Nephron (organoid): Measurements from ENCODE around the gene KRTAP10-8.
"Not testable (repeated sequence)": the region's sequence is repeated elsewhere in the genome, so short reads cannot be mapped to it uniquely, and the experiment has no call there.

Experiments
- H3K27ac Mint-ChIP-seq, 3 experiments: 2 replicates each; pipeline ENCODE4 v1.8.0; 2020; ENCODE audit warnings: mixed read lengths in 3 of 3, mild to moderate bottlenecking in 2 of 3, moderate library complexity in 1 of 3
- H3K27me3 Mint-ChIP-seq: 2 replicates; pipeline ENCODE4 v1.8.0; 2021; ENCODE audit warnings: low read depth, mild to moderate bottlenecking, moderate library complexity, mixed read lengths
- H3K36me3 Mint-ChIP-seq: 2 replicates; pipeline ENCODE4 v1.8.0; 2020; ENCODE audit warnings: low read depth, mixed read lengths
- H3K4me1 Mint-ChIP-seq: 2 replicates; pipeline ENCODE4 v1.8.0; 2020; ENCODE audit warnings: mixed read lengths
- H3K4me3 Mint-ChIP-seq, 3 experiments: 2 replicates each; pipeline ENCODE4 v1.8.0; 2020; ENCODE audit warnings: mild to moderate bottlenecking in 3 of 3, mixed read lengths in 3 of 3, moderate library complexity in 2 of 3
- H3K9me3 Mint-ChIP-seq: 2 replicates; pipeline ENCODE4 v1.8.0; 2020; ENCODE audit warnings: mixed read lengths
- TF ChIP-seq, protein P1 (sequence below), 3 experiments: fragments of 200-600 bp; sonication (generic); IDR thresholded peaks; one replicate each; pipeline ENCODE4 v1.5.0; 2021; ENCODE audit warnings: antibody characterized with exemption in 3 of 3; ENCODE audit not compliant: unreplicated experiment in 3 of 3

Gene KRTAP10-8

GRCh38 chr21:44639331-44639655, 27.4 kb downstream of the KRTAP10-8 start:
- no peaks in the 10 kb centered on the region for H3K4me1 Mint-ChIP-seq
- H3K4me3 Mint-ChIP-seq: no peak overlapping the region
- TF ChIP-seq, protein P1, sequence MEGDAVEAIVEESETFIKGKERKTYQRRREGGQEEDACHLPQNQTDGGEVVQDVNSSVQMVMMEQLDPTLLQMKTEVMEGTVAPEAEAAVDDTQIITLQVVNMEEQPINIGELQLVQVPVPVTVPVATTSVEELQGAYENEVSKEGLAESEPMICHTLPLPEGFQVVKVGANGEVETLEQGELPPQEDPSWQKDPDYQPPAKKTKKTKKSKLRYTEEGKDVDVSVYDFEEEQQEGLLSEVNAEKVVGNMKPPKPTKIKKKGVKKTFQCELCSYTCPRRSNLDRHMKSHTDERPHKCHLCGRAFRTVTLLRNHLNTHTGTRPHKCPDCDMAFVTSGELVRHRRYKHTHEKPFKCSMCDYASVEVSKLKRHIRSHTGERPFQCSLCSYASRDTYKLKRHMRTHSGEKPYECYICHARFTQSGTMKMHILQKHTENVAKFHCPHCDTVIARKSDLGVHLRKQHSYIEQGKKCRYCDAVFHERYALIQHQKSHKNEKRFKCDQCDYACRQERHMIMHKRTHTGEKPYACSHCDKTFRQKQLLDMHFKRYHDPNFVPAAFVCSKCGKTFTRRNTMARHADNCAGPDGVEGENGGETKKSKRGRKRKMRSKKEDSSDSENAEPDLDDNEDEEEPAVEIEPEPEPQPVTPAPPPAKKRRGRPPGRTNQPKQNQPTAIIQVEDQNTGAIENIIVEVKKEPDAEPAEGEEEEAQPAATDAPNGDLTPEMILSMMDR (IDR thresholded peaks at IDR 0.05; ENCODE audit: unreplicated experiment in 3 of 3): no peak
- H3K27me3 Mint-ChIP-seq: peaks cover 13% of the 10 kb centered on the region
- no peaks in the 10 kb centered on the region for H3K36me3 Mint-ChIP-seq
- H3K9me3 Mint-ChIP-seq: peaks cover 40% of the 10 kb centered on the region
- no peak overlapping the region for H3K27ac Mint-ChIP-seq

DNA sequence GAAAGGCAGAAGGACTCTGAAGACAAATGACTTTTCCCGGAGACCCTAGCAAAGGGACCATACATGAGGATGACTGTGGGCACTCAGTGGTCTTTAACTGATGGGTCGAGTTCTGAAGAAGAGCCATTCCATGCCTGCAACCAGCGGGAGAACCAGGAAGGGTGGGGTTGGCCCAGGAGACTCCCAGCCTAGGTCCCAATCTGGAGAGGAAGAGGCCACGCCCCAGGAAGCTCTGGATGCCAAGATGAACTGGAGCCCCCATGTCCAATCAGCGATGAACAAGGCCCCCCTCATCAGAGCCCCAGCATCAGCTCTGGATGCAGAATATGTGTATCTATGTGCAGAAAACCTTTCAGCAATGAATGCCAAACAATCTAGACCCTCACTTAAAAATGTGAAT, 28.9 kb downstream of the KRTAP10-8 start:
- Mint-ChIP-seq H3K4me3 (no peak overlapping the region), H3K4me1 (no peaks in the 10 kb centered on the region), H3K27me3 (peaks cover 9% of the 10 kb centered on the region), H3K36me3 (peaks cover 8% of the 10 kb centered on the region), H3K9me3 (peaks cover 47% of the 10 kb centered on the region), H3K27ac (no peak overlapping the region)
- TF ChIP-seq, protein P1 (IDR thresholded peaks at IDR 0.05; ENCODE audit: unreplicated experiment in 3 of 3): no peak

DNA sequence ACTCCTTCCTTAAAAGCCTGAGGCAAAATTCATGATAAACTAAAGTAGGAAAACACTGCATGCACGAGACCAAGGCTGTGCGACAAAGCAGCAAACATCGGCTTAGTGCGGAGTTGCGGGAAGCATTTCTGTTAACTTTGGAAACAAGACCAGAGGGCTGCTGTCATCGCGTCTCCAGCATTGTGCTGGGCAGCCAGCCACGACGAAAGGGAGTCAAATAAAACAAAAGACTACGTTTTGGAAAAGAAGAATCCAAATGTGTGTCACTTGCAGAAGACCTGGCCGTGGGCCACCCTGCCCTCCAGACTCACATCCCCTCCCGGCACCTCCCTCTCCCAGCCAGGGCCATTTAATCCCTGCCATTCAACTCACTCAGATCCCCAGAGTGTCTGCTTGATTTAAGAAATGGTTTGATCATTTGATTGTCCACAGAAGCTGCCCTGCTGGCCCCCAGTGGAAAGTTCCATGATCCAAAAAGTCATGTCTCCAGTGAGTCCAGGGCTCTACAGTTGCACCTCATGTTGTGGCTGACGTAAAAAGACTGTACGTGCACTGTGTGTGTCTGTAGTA, 31.9 kb downstream of the KRTAP10-8 start:
- peaks cover 11% of the 10 kb centered on the region for H3K36me3 Mint-ChIP-seq
- peaks cover 53% of the 10 kb centered on the region for H3K9me3 Mint-ChIP-seq
- H3K4me1 Mint-ChIP-seq: peaks cover 11% of the 10 kb centered on the region
- peaks cover 16% of the 10 kb centered on the region for H3K27me3 Mint-ChIP-seq
- H3K27ac Mint-ChIP-seq: no peak overlapping the region
- H3K4me3 Mint-ChIP-seq: no peak overlapping the region
- TF ChIP-seq, protein P1 (IDR thresholded peaks at IDR 0.05; ENCODE audit: unreplicated experiment in 3 of 3): no peak

GRCh38 chr21:44644878-44645277, 33.0 kb downstream of the KRTAP10-8 start:
- H3K9me3 Mint-ChIP-seq: peaks cover 51% of the 10 kb centered on the region
- peaks cover 11% of the 10 kb centered on the region for H3K36me3 Mint-ChIP-seq
- peaks cover 11% of the 10 kb centered on the region for H3K4me1 Mint-ChIP-seq
- H3K4me3 Mint-ChIP-seq: no peak overlapping the region
- peaks cover 14% of the 10 kb centered on the region for H3K27me3 Mint-ChIP-seq
- TF ChIP-seq, protein P1 (IDR thresholded peaks at IDR 0.05; ENCODE audit: unreplicated experiment in 3 of 3): no peak
- H3K27ac Mint-ChIP-seq: no peak overlapping the region

DNA sequence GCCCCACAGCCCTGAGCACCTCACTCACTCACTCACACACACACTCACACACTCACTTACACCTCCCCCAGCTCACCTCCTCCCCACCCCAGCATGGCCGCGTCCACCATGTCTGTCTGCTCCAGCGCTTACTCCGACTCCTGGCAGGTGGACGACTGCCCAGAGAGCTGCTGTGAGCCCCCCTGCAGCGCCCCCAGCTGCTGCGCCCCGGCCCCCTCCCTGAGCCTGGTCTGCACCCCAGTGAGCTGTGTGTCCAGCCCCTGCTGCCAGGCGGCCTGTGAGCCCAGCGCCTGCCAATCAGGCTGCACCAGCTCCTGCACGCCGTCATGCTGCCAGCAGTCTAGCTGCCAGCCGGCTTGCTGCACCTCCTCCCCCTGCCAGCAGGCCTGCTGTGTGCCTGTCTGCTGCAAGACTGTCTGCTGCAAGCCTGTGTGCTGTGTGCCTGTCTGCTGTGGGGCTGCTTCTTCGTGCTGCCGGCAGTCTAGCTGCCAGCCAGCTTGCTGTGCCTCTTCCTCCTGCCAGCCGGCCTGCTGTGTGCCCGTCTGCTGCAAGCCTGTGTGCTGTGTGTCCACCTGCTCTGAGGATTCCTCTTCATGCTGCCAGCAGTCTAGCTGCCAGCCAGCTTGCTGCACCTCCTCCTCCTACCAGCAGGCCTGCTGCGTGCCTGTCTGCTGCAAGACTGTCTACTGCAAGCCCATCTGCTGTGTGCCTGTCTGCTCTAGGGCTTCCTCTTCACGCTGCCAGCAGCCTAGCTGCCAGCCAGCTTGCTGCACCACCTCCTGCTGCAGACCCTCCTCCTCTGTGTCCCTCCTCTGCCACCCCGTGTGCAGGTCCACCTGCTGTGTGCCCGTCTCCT, 34.7 kb downstream of the KRTAP10-8 start, which contains the start of gene KRTAP10-11:
Gene KRTAP10-11, plus strand, starts transcription at position 49 of the 856 bp plus-strand sequence. Its CDS starts 45 bp downstream, at position 94.
- H3K36me3 Mint-ChIP-seq: peaks cover 11% of the 10 kb centered on the region
- not testable (repeated sequence) for H3K4me3 Mint-ChIP-seq

DNA sequence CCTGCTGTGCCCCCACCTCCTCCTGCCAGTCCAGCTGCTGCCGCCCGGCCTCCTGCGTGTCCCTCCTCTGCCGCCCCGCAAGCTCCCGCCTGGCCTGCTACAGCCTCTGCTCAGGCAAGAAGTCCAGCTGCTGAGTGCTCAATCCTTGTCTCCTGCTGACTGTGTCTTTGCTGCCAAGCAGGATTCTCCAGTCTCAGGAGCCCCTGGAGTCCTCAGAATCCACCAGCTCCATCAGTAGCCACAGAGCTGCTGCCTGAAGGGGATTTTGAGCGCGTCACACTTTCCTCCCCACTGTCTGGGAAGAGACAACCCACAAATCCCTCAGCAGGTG, 35.3 kb downstream of the KRTAP10-8 start:
- Mint-ChIP-seq H3K4me3 (no peak overlapping the region), H3K36me3 (peaks cover 11% of the 10 kb centered on the region)

More for the DNA sequence above, 34.7 kb downstream of the KRTAP10-8 start, which contains the start of gene KRTAP10-11:
- Mint-ChIP-seq H3K4me1 (peaks cover 11% of the 10 kb centered on the region), H3K27ac (peak within 1 kb of the TSS in 1 of 3 experiments; percentile 31), H3K9me3 (peaks cover 36% of the 10 kb centered on the region), H3K27me3 (peaks cover 12% of the 10 kb centered on the region)

More for the DNA sequence above, 35.3 kb downstream of the KRTAP10-8 start:
- H3K4me1 Mint-ChIP-seq: peaks cover 11% of the 10 kb centered on the region
- TF ChIP-seq, protein P1 (IDR thresholded peaks at IDR 0.05; ENCODE audit: unreplicated experiment in 3 of 3): no peak
- H3K27ac Mint-ChIP-seq: peak overlapping the region in 1 of 3 experiments; percentile 31
- peaks cover 12% of the 10 kb centered on the region for H3K27me3 Mint-ChIP-seq
- H3K9me3 Mint-ChIP-seq: peaks cover 33% of the 10 kb centered on the region
